IMR-90 (cell line): Measurements from ENCODE around the gene SMYD1.

ENCODE experiments used
- CEBPB ChIP-seq: IDR thresholded peaks from 2 replicates; pipeline ENCODE4 v1.6.1; 2012; ENCODE audit warnings: low read depth, low read length, improper control_type of control experiment
- CTCF ChIP-seq: conservative IDR thresholded peaks from 2 replicates; pipeline ENCODE4 v1.5.1; 2012; ENCODE audit warnings: mild to moderate bottlenecking, low read depth, low read length, improper control_type of control experiment
- MAFK ChIP-seq: IDR thresholded peaks from 2 replicates; pipeline ENCODE4 v1.6.1; 2012; ENCODE audit warnings: low read depth, low read length, improper control_type of control experiment
- POLR2A ChIP-seq: IDR thresholded peaks from 2 replicates; pipeline ENCODE4 v1.6.1; 2012; ENCODE audit warnings: mild to moderate bottlenecking, low read depth, low read length
- RAD21 ChIP-seq: IDR thresholded peaks from 2 replicates; pipeline ENCODE4 v1.6.1; 2012; ENCODE audit warnings: low read length, improper control_type of control experiment
- SMC3 ChIP-seq: fragments of 150-350 bp; IDR thresholded peaks from 2 replicates; pipeline ENCODE4 v1.6.1; 2016; ENCODE audit warnings: low read depth, mild to moderate bottlenecking, antibody characterized with exemption, low read length, moderate library complexity
- USF2 ChIP-seq: fragments of 150-350 bp; IDR thresholded peaks from 2 replicates; pipeline ENCODE4 v1.6.1; 2017; ENCODE audit warnings: mild to moderate bottlenecking, antibody characterized with exemption, low read length, low read depth

GRCh38 chr2:88090446-88091283 is 23.0 kb downstream of the SMYD1 start:
- TF ChIP-seq POLR2A: no peak
- no peak for TF ChIP-seq CTCF
- no peak for TF ChIP-seq MAFK
- no peak for TF ChIP-seq USF2
- no peak for TF ChIP-seq RAD21
- no peak for TF ChIP-seq SMC3
- no peak for TF ChIP-seq CEBPB
